PFSK-1 (cell line): ENCODE results near the gene SLAMF7.

Source experiments
- FOXP2 ChIP-seq: optimal IDR thresholded peaks from 2 replicates; pipeline ENCODE3; 2011; ENCODE audit warnings: borderline replicate concordance, control low read depth, inconsistent platforms; ENCODE audit not compliant: insufficient read depth; ENCODE audit errors: extremely low read length, extremely low read depth
- POLR2AphosphoS5 ChIP-seq: IDR thresholded peaks from 2 replicates; pipeline ENCODE4 v1.6.1; 2012; ENCODE audit warnings: low read depth, mild to moderate bottlenecking, control low read depth, low read length, moderate library complexity
- SIN3A ChIP-seq: IDR thresholded peaks from 2 replicates; pipeline ENCODE4 v1.6.1; 2012; ENCODE audit warnings: mild to moderate bottlenecking, low read length, moderate library complexity, borderline replicate concordance; ENCODE audit not compliant: insufficient read depth
- TAF1 ChIP-seq: IDR thresholded peaks from 2 replicates; pipeline ENCODE4 v1.6.1; 2012; ENCODE audit warnings: low read length, control low read depth, borderline replicate concordance; ENCODE audit not compliant: insufficient read depth
- TF ChIP-seq, protein P1 (sequence below), 2 experiments: IDR thresholded peaks; 2 replicates each; pipeline versions ENCODE4 v1.6.1 to v1.8.0; 2011 to 2012; ENCODE audit warnings: low read depth in 2 of 2, low read length in 2 of 2, control low read depth in 1 of 2, inconsistent platforms in 1 of 2, mild to moderate bottlenecking in 1 of 2, moderate library complexity in 1 of 2; ENCODE audit not compliant: insufficient read depth in 1 of 2

SLAMF7 gene

DNA sequence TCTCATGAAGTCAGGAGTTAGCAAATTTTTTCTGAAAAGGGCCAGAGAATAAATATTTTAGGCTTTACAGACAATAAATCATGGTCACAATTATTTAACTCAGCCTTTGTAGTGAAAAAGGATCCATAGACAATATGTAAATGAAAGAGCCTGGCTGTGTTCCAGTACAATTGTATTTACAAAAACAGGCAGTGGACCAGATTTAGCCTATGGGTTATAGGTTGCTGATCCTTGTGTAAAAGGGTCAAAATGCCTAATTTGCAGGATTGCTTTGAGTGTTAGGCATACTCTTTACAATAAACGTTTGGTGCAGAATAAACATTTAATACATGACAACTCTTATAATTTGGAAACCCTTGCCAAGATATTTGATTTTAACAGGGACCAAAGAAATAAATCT lies 6.5 kb downstream of the SLAMF7 start:
- TF ChIP-seq POLR2AphosphoS5 = no peak
- TF ChIP-seq TAF1 = no peak
- TF ChIP-seq SIN3A = no peak
- TF ChIP-seq, protein P1, sequence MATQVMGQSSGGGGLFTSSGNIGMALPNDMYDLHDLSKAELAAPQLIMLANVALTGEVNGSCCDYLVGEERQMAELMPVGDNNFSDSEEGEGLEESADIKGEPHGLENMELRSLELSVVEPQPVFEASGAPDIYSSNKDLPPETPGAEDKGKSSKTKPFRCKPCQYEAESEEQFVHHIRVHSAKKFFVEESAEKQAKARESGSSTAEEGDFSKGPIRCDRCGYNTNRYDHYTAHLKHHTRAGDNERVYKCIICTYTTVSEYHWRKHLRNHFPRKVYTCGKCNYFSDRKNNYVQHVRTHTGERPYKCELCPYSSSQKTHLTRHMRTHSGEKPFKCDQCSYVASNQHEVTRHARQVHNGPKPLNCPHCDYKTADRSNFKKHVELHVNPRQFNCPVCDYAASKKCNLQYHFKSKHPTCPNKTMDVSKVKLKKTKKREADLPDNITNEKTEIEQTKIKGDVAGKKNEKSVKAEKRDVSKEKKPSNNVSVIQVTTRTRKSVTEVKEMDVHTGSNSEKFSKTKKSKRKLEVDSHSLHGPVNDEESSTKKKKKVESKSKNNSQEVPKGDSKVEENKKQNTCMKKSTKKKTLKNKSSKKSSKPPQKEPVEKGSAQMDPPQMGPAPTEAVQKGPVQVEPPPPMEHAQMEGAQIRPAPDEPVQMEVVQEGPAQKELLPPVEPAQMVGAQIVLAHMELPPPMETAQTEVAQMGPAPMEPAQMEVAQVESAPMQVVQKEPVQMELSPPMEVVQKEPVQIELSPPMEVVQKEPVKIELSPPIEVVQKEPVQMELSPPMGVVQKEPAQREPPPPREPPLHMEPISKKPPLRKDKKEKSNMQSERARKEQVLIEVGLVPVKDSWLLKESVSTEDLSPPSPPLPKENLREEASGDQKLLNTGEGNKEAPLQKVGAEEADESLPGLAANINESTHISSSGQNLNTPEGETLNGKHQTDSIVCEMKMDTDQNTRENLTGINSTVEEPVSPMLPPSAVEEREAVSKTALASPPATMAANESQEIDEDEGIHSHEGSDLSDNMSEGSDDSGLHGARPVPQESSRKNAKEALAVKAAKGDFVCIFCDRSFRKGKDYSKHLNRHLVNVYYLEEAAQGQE (IDR thresholded peaks at IDR 0.05; ENCODE audit: insufficient read depth in 1 of 2, low read depth in 2 of 2, low read length in 2 of 2) = no peak
- TF ChIP-seq FOXP2 = no peak

DNA sequence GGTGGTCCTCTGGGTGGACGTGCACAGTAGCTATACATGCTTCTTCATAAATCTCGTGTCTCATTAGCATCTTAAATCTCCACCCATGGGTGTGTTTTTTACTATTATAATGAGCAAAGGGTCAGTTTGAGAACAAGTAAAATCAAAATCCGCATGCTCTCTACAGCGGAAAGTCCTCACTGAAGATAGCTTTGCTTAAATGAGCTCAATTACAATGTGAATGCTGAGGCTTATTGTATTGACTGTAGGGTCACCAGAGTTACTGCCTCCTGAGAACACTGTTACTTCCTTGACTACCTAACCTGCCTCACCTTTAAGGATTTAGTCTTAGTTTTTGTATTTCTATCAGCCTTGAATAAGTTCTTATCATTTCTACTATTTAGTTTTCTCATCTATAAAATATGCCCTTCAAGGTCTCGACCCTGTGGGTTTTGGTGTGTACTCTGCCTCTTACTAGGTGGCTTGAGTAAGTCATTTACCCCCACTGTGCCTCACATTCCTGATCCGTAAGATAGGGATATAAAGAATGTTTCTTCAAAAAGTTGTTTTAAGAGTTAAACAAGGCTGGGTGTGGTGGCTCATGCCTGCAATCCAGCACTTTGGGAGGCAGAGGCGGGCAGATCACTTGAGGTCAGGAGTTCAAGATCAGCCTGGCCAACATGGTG lies 7.9 kb downstream of the SLAMF7 start:
- TF ChIP-seq SIN3A (no peak), POLR2AphosphoS5 (no peak), TAF1 (no peak), FOXP2 (no peak)
- TF ChIP-seq, protein P1 (IDR thresholded peaks at IDR 0.05; ENCODE audit: insufficient read depth in 1 of 2, low read depth in 2 of 2, low read length in 2 of 2) = no peak

DNA sequence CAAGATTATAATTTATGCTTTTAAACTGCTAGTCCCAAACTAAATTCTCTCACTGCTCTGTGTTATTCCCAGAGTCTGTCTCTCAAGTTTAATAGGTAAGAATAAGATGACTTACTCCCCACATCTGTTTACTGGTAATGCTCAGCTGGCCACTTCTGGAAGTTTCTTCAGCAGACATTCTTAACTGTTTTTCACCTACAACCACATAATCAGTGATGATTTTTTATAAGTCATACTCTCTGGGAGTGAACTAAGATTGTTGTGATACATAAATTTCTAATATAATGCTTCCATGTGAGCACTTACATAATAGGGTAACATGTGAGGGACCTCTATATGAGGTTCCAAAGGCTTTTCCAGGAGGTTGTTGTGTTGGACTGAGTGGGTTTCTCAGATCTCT lies 8.7 kb downstream of the SLAMF7 start:
- TF ChIP-seq FOXP2 (no peak), TAF1 (no peak), SIN3A (no peak)

DNA sequence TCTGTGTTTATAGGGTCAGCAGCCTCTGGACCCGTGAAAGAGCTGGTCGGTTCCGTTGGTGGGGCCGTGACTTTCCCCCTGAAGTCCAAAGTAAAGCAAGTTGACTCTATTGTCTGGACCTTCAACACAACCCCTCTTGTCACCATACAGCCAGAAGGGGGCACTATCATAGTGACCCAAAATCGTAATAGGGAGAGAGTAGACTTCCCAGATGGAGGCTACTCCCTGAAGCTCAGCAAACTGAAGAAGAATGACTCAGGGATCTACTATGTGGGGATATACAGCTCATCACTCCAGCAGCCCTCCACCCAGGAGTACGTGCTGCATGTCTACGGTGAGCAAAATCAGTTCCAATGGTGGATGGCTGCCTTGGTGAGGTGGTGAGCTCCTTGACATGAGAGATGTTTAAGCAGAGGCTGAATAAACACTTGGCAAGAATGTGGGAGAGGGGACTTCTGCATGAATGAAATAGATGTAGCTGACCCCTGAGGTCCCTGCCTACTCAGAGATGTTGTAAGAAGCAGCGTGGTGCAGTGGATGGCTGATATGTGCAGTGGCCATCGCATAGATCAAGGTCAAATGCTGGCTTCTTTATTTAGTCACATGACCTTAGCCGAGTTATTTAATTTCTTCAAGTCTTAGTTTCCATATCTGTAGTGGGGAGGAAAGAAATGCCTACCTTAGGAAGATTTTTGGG lies 9.3 kb downstream of the SLAMF7 start:
- no peak for TF ChIP-seq POLR2AphosphoS5
- TF ChIP-seq, protein P1 (IDR thresholded peaks at IDR 0.05; ENCODE audit: insufficient read depth in 1 of 2, low read depth in 2 of 2, low read length in 2 of 2) = no peak

DNA sequence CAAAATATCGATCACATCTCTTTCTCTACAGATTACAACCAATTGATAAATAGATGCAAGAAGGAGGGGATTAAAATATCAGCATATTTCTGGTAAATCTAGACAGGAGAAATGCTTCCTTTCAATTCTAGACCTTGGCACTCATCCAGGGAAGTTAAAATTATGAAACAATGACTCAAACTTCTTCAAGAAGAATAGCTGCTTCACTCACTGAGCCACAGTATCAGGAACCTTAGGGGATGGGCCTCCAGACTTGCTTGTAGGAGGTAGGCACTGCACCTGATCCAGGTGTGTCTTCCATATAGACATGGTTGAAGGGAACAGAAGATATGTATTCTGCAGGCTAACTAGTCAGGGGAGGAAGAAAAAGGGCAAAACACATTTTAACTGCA lies 9.8 kb downstream of the SLAMF7 start:
- TF ChIP-seq SIN3A = no peak

DNA sequence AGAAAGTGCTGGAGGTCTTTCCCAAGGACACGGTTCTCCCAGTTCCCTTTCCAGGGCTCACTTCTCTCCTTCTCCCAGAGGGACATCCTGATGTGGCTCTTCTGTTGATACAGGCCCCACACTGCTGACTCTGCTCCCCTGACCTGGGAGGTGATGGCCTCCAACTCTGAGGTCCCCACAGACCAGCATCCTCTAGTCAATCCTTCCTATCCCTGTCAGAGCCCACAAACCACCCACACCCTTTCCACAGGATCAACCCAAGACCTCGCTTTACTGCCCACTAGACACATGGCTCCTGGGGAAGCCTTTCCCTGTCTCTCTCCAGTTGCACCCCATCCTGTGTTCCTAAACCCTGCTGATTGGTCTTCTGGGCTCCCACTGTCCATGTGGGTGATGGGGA lies 11.6 kb downstream of the SLAMF7 start:
- TF ChIP-seq POLR2AphosphoS5 = no peak
- TF ChIP-seq, protein P1 (IDR thresholded peaks at IDR 0.05; ENCODE audit: insufficient read depth in 1 of 2, low read depth in 2 of 2, low read length in 2 of 2) = no peak
- TF ChIP-seq FOXP2 = no peak
- no peak for TF ChIP-seq TAF1
- no peak for TF ChIP-seq SIN3A
